Measurements from ENCODE around the gene TM2D1.
"Not testable (repeated sequence)": the region's sequence is repeated elsewhere in the genome, so short reads cannot be mapped to it uniquely, and the experiment has no call there.

TM2D1 gene

GRCh38 chr1:61682891-61683290 is 42.0 kb downstream of the TM2D1 start:
- Histone ChIP-seq H3K9me3 (ENCODE audit: control insufficient read depth, insufficient read depth, low read length) (no peaks in the 10 kb centered on the region), H3K79me2 (ENCODE audit: control insufficient read depth, low read length) (no peaks in the 10 kb centered on the region), H4K20me1 (ENCODE audit: control insufficient read depth, insufficient read depth, low read depth, low read length) (no peaks in the 10 kb centered on the region), H3K9me2 (replicated peaks; ENCODE audit: control insufficient read depth, low read length) (no peaks in the 10 kb centered on the region), H3K36me3 (ENCODE audit: control insufficient read depth, low read length) (peaks cover 23% of the 10 kb centered on the region), H3K4me3 (ENCODE audit: low read length) (no peak overlapping the region), H3K27me3 (ENCODE audit: control insufficient read depth, low read length) (no peaks in the 10 kb centered on the region), H3K4me1 (ENCODE audit: control insufficient read depth, low read length) (no peaks in the 10 kb centered on the region), H3K27ac (ENCODE audit: low read depth, low read length) (no peak overlapping the region), H3F3A (ENCODE audit: control insufficient read depth, insufficient read depth) (no peaks in the 10 kb centered on the region), H3K4me2 (ENCODE audit: low read length) (no peak overlapping the region)
- TF ChIP-seq CTCF (IDR thresholded peaks at IDR 0.05; ENCODE audit: low read depth, low read length, poor library complexity, severe bottlenecking) (no peak), EZH2phosphoT487 (IDR thresholded peaks at IDR 0.05; ENCODE audit: borderline replicate concordance, low read length) (no peak)

- Histone ChIP-seq H3K27me3 (ENCODE audit: control insufficient read depth, low read length) (no peaks in the 10 kb centered on the region), H4K20me1 (ENCODE audit: control insufficient read depth, insufficient read depth, low read depth, low read length) (no peaks in the 10 kb centered on the region), H3K4me2 (ENCODE audit: low read length) (no peak overlapping the region), H3K9me2 (replicated peaks; ENCODE audit: control insufficient read depth, low read length) (no peaks in the 10 kb centered on the region), H3K27ac (ENCODE audit: low read depth, low read length) (no peak overlapping the region), H3K36me3 (ENCODE audit: control insufficient read depth, low read length) (peaks cover 16% of the 10 kb centered on the region), H3K79me2 (ENCODE audit: control insufficient read depth, low read length) (no peaks in the 10 kb centered on the region), H3K4me1 (ENCODE audit: control insufficient read depth, low read length) (no peaks in the 10 kb centered on the region), H3F3A (ENCODE audit: control insufficient read depth, insufficient read depth) (no peaks in the 10 kb centered on the region), H3K4me3 (ENCODE audit: low read length) (no peak overlapping the region), H3K9me3 (ENCODE audit: control insufficient read depth, insufficient read depth, low read length) (no peaks in the 10 kb centered on the region)
- no peak for TF ChIP-seq EZH2phosphoT487 (IDR thresholded peaks at IDR 0.05; ENCODE audit: borderline replicate concordance, low read length)
- no peak for TF ChIP-seq CTCF (IDR thresholded peaks at IDR 0.05; ENCODE audit: low read depth, low read length, poor library complexity, severe bottlenecking)
Observed at GRCh38 chr1:61680500-61680899, 44.4 kb downstream of the TM2D1 start.

- not testable (repeated sequence) for H3K4me2 ChIP-seq (ENCODE audit: low read length); H3K4me3 ChIP-seq (ENCODE audit: low read length); H3K27me3 ChIP-seq (ENCODE audit: control insufficient read depth, low read length); H3K9me3 ChIP-seq (ENCODE audit: control insufficient read depth, insufficient read depth, low read length); H4K20me1 ChIP-seq (ENCODE audit: control insufficient read depth, insufficient read depth, low read depth, low read length); H3K9me2 ChIP-seq (replicated peaks; ENCODE audit: control insufficient read depth, low read length); H3K27ac ChIP-seq (ENCODE audit: low read depth, low read length); H3K79me2 ChIP-seq (ENCODE audit: control insufficient read depth, low read length); H3F3A ChIP-seq (ENCODE audit: control insufficient read depth, insufficient read depth); H3K4me1 ChIP-seq (ENCODE audit: control insufficient read depth, low read length)
- H3K36me3 ChIP-seq (ENCODE audit: control insufficient read depth, low read length) = peaks cover 13% of the 10 kb centered on the region
Observed at GRCh38 chr1:61676881-61677280, 48.1 kb downstream of the TM2D1 start.

- Histone ChIP-seq H3K9me2 (replicated peaks; ENCODE audit: control insufficient read depth, low read length) (no peaks in the 10 kb centered on the region), H3K27me3 (ENCODE audit: control insufficient read depth, low read length) (peaks cover 2% of the 10 kb centered on the region; the same call in 1 of the 2 replicates), H3K9me3 (ENCODE audit: control insufficient read depth, insufficient read depth, low read length) (no peaks in the 10 kb centered on the region), H3F3A (ENCODE audit: control insufficient read depth, insufficient read depth) (no peaks in the 10 kb centered on the region), H4K20me1 (ENCODE audit: control insufficient read depth, insufficient read depth, low read depth, low read length) (no peaks in the 10 kb centered on the region), H3K27ac (ENCODE audit: low read depth, low read length) (no peak overlapping the region), H3K36me3 (ENCODE audit: control insufficient read depth, low read length) (no peaks in the 10 kb centered on the region), H3K4me3 (ENCODE audit: low read length) (no peak overlapping the region), H3K4me1 (ENCODE audit: control insufficient read depth, low read length) (no peaks in the 10 kb centered on the region), H3K79me2 (ENCODE audit: control insufficient read depth, low read length) (no peaks in the 10 kb centered on the region), H3K4me2 (ENCODE audit: low read length) (no peak overlapping the region)
- TF ChIP-seq EZH2phosphoT487 (IDR thresholded peaks at IDR 0.05; ENCODE audit: borderline replicate concordance, low read length) (no peak), CTCF (IDR thresholded peaks at IDR 0.05; ENCODE audit: low read depth, low read length, poor library complexity, severe bottlenecking) (no peak)
Observed at GRCh38 chr1:61674221-61674620, 50.7 kb downstream of the TM2D1 start.
